NB4 (cell line): Measurements from ENCODE around the gene P2RY11.

Experiments
- CTCF ChIP-seq: IDR thresholded peaks from one replicate; pipeline ENCODE4 v1.5.1; 2012; ENCODE audit warnings: low read depth, low read length
- MAX ChIP-seq: IDR thresholded peaks from 2 replicates; pipeline ENCODE4 v1.6.1; 2011; ENCODE audit warnings: low read depth, low read length
- MYC ChIP-seq: IDR thresholded peaks from 2 replicates; pipeline ENCODE4 v1.6.1; 2011; ENCODE audit warnings: low read depth, low read length
- POLR2A ChIP-seq: IDR thresholded peaks from 2 replicates; pipeline ENCODE4 v1.6.1; 2011; ENCODE audit warnings: mild to moderate bottlenecking; ENCODE audit not compliant: insufficient read length; ENCODE audit errors: extremely low read depth

GRCh38 chr19:10104665-10105508 lies 6.6 kb upstream of the P2RY11 start:
- TF ChIP-seq CTCF (no peak), MYC (no peak; the same call in 1 of the 2 replicates), POLR2A (peak; percentile 15), MAX (peak; percentile 66; the same call in 1 of the 2 replicates)
